ENCODE data around the gene AUTS2.

DNA sequence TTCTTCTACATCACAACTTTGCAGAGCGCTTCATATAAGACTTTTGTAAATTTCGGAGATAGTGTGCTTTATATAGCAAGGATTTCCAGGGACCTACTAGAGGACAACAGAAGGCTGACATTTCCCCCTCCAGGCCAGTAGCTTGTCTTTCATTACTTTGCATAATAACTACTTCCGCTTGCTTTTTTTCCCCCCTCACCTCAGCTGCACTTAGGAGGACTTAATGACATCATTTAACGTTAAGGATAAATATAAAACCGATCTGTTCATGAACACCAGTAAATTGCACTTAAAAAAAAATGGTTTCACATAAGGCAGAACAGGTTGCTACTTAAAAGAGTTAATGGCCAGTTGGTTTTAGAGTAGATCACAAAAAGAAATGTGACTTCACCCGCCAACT is 172.3 kb downstream of the AUTS2 start:
- TF ChIP-seq, protein P1, sequence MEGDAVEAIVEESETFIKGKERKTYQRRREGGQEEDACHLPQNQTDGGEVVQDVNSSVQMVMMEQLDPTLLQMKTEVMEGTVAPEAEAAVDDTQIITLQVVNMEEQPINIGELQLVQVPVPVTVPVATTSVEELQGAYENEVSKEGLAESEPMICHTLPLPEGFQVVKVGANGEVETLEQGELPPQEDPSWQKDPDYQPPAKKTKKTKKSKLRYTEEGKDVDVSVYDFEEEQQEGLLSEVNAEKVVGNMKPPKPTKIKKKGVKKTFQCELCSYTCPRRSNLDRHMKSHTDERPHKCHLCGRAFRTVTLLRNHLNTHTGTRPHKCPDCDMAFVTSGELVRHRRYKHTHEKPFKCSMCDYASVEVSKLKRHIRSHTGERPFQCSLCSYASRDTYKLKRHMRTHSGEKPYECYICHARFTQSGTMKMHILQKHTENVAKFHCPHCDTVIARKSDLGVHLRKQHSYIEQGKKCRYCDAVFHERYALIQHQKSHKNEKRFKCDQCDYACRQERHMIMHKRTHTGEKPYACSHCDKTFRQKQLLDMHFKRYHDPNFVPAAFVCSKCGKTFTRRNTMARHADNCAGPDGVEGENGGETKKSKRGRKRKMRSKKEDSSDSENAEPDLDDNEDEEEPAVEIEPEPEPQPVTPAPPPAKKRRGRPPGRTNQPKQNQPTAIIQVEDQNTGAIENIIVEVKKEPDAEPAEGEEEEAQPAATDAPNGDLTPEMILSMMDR (conservative IDR thresholded peaks at IDR 0.05; ENCODE audit: low read depth in 2 of 2): no peak
- TF ChIP-seq STAT1 (IDR thresholded peaks at IDR 0.05; ENCODE audit: unreplicated experiment) (no peak), EZH2phosphoT487 (IDR thresholded peaks at IDR 0.05; ENCODE audit: unreplicated experiment) (no peak), EZH2 (IDR thresholded peaks at IDR 0.05; ENCODE audit: low read depth, unreplicated experiment) (no peak), JUNB (IDR thresholded peaks at IDR 0.05; ENCODE audit: unreplicated experiment) (no peak), POLR2AphosphoS5 (IDR thresholded peaks at IDR 0.05; ENCODE audit: low read depth) (no peak), ZNF114 (CRISPR knock-in tag; IDR thresholded peaks at IDR 0.05) (no peak), CREB1 (CRISPR knock-in tag; IDR thresholded peaks at IDR 0.05; ENCODE audit: low read depth) (no peak), ZNF331 (CRISPR knock-in tag; IDR thresholded peaks at IDR 0.05; ENCODE audit: low read depth) (no peak)
- TF ChIP-seq, protein P2, sequence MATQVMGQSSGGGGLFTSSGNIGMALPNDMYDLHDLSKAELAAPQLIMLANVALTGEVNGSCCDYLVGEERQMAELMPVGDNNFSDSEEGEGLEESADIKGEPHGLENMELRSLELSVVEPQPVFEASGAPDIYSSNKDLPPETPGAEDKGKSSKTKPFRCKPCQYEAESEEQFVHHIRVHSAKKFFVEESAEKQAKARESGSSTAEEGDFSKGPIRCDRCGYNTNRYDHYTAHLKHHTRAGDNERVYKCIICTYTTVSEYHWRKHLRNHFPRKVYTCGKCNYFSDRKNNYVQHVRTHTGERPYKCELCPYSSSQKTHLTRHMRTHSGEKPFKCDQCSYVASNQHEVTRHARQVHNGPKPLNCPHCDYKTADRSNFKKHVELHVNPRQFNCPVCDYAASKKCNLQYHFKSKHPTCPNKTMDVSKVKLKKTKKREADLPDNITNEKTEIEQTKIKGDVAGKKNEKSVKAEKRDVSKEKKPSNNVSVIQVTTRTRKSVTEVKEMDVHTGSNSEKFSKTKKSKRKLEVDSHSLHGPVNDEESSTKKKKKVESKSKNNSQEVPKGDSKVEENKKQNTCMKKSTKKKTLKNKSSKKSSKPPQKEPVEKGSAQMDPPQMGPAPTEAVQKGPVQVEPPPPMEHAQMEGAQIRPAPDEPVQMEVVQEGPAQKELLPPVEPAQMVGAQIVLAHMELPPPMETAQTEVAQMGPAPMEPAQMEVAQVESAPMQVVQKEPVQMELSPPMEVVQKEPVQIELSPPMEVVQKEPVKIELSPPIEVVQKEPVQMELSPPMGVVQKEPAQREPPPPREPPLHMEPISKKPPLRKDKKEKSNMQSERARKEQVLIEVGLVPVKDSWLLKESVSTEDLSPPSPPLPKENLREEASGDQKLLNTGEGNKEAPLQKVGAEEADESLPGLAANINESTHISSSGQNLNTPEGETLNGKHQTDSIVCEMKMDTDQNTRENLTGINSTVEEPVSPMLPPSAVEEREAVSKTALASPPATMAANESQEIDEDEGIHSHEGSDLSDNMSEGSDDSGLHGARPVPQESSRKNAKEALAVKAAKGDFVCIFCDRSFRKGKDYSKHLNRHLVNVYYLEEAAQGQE (IDR thresholded peaks at IDR 0.05; ENCODE audit: unreplicated experiment): no peak

All from GM23338 (cell line).